Peyer's patch (tissue), 4 donors: Measurements from ENCODE around the gene CRTAC1.

ENCODE experiments used
- CTCF ChIP-seq, 6 experiments: fragments of 450-650 bp in 4 of 6; fragments of 200-600 bp in 2 of 6; sonication (generic) in 1 of 6; IDR thresholded peaks; one replicate each; pipeline ENCODE4 v1.5.1; 2017 to 2019; ENCODE audit warnings: antibody characterized with exemption in 6 of 6, mild to moderate bottlenecking in 3 of 6, moderate library complexity in 1 of 6
- POLR2A ChIP-seq, 2 donors: fragments of 450-650 bp; IDR thresholded peaks; one replicate each; pipeline ENCODE4 v1.5.1; 2017; ENCODE audit warnings: antibody characterized with exemption in 2 of 2, mild to moderate bottlenecking in 2 of 2, moderate library complexity in 2 of 2

DNA sequence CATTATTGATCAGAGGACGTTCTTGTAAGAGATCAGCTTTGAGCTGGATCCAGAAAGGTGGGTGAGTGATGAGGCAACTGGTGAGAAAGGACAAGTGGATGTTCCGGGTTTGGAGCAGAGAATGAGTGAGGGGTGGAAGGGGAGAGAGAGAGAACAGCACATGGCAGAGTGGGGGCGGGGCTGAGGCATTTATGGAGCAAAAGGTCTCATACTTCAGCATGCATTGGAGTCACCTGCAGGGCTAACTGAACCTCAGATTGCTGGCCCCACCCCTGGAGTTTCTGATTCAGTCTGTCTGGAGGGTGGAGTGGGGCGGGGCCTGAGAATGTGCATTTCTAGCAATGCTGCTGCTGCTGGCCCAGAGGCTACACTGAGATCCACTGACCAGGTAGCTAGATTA lies 109.6 kb downstream of the CRTAC1 start:
- TF ChIP-seq CTCF (IDR thresholded peaks at IDR 0.05) (no peak), POLR2A (IDR thresholded peaks at IDR 0.05) (no peak)
